GM23338 (cell line): ENCODE data around the gene CCNI2.

Source experiments
- CREB1 ChIP-seq: fragments of 250-450 bp; sonication (Bioruptor Pico); IDR thresholded peaks from 2 replicates; pipeline ENCODE4 v1.5.0; 2020; ENCODE audit warnings: low read depth, mild to moderate bottlenecking, moderate library complexity
- EZH2 ChIP-seq: fragments of 200-600 bp; sonication (generic); IDR thresholded peaks from one replicate; pipeline ENCODE4 v1.8.0; 2017; ENCODE audit warnings: antibody characterized with exemption, mild to moderate bottlenecking, low read depth; ENCODE audit not compliant: unreplicated experiment
- EZH2phosphoT487 ChIP-seq: fragments of 200-600 bp; sonication (generic); IDR thresholded peaks from one replicate; pipeline ENCODE4 v1.8.1; 2018; ENCODE audit warnings: antibody characterized with exemption; ENCODE audit not compliant: unreplicated experiment
- JUNB ChIP-seq: IDR thresholded peaks from one replicate; pipeline ENCODE4 v1.6.1; 2016; ENCODE audit warnings: antibody characterized with exemption; ENCODE audit not compliant: unreplicated experiment
- POLR2AphosphoS5 ChIP-seq: IDR thresholded peaks from 2 replicates; pipeline ENCODE4 v1.6.1; 2016; ENCODE audit warnings: antibody characterized with exemption, low read depth
- REST ChIP-seq: IDR thresholded peaks from one replicate; pipeline ENCODE4 v1.6.1; 2018; ENCODE audit warnings: antibody characterized with exemption; ENCODE audit not compliant: unreplicated experiment
- ZNF114 ChIP-seq: fragments of 250-450 bp; sonication (Bioruptor Pico); IDR thresholded peaks from 2 replicates; pipeline ENCODE4 v1.5.0; 2020; ENCODE audit warnings: mild to moderate bottlenecking, moderate library complexity
- ZNF331 ChIP-seq: fragments of 250-450 bp; sonication (Bioruptor Pico); IDR thresholded peaks from 2 replicates; pipeline ENCODE4 v1.5.0; 2020; ENCODE audit warnings: low read depth, mild to moderate bottlenecking, moderate library complexity
- TF ChIP-seq, protein P1 (sequence below), 2 experiments: fragments of 200-600 bp in 1 of 2; sonication (generic) in 1 of 2; conservative IDR thresholded peaks; 2 replicates each; pipeline versions ENCODE4 v1.5.1 to v1.6.1; 2016 to 2017; ENCODE audit warnings: antibody characterized with exemption in 2 of 2, low read depth in 2 of 2, mild to moderate bottlenecking in 2 of 2, moderate library complexity in 1 of 2
- TF ChIP-seq, protein P2 (sequence below): IDR thresholded peaks from 2 replicates; pipeline ENCODE4 v1.6.1; 2016; ENCODE audit warnings: antibody characterized with exemption

GRCh38 chr5:132770476-132771159, 23.4 kb downstream of the CCNI2 start:
- TF ChIP-seq EZH2phosphoT487 (no peak), POLR2AphosphoS5 (no peak), EZH2 (no peak), REST (no peak), ZNF331 (CRISPR knock-in tag) (no peak), JUNB (no peak), ZNF114 (CRISPR knock-in tag) (no peak), CREB1 (CRISPR knock-in tag) (no peak)
- TF ChIP-seq, protein P1, sequence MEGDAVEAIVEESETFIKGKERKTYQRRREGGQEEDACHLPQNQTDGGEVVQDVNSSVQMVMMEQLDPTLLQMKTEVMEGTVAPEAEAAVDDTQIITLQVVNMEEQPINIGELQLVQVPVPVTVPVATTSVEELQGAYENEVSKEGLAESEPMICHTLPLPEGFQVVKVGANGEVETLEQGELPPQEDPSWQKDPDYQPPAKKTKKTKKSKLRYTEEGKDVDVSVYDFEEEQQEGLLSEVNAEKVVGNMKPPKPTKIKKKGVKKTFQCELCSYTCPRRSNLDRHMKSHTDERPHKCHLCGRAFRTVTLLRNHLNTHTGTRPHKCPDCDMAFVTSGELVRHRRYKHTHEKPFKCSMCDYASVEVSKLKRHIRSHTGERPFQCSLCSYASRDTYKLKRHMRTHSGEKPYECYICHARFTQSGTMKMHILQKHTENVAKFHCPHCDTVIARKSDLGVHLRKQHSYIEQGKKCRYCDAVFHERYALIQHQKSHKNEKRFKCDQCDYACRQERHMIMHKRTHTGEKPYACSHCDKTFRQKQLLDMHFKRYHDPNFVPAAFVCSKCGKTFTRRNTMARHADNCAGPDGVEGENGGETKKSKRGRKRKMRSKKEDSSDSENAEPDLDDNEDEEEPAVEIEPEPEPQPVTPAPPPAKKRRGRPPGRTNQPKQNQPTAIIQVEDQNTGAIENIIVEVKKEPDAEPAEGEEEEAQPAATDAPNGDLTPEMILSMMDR (conservative IDR thresholded peaks at IDR 0.05; ENCODE audit: low read depth in 2 of 2): no peak
- TF ChIP-seq, protein P2, sequence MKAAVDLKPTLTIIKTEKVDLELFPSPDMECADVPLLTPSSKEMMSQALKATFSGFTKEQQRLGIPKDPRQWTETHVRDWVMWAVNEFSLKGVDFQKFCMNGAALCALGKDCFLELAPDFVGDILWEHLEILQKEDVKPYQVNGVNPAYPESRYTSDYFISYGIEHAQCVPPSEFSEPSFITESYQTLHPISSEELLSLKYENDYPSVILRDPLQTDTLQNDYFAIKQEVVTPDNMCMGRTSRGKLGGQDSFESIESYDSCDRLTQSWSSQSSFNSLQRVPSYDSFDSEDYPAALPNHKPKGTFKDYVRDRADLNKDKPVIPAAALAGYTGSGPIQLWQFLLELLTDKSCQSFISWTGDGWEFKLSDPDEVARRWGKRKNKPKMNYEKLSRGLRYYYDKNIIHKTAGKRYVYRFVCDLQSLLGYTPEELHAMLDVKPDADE: no peak
